Fibroblast of lung (primary cell): Measurements from ENCODE around the gene ISYNA1.

ENCODE experiments used
- EZH2 ChIP-seq: IDR thresholded peaks from 2 replicates; pipeline ENCODE4 v1.5.1; 2012; ENCODE audit warnings: low read length, control low read depth, mild to moderate bottlenecking; ENCODE audit errors: missing control alignments
- TF ChIP-seq, protein P1 (sequence below), 2 donors: IDR thresholded peaks in 1 of 2; conservative IDR thresholded peaks in 1 of 2; 1 replicate in 1 of 2; 2 replicates in 1 of 2; pipeline ENCODE4 v1.5.1; 2011 to 2012; ENCODE audit warnings: low read length in 2 of 2, control low read depth in 1 of 2, inconsistent platforms in 1 of 2, low read depth in 1 of 2, mild to moderate bottlenecking in 1 of 2

DNA sequence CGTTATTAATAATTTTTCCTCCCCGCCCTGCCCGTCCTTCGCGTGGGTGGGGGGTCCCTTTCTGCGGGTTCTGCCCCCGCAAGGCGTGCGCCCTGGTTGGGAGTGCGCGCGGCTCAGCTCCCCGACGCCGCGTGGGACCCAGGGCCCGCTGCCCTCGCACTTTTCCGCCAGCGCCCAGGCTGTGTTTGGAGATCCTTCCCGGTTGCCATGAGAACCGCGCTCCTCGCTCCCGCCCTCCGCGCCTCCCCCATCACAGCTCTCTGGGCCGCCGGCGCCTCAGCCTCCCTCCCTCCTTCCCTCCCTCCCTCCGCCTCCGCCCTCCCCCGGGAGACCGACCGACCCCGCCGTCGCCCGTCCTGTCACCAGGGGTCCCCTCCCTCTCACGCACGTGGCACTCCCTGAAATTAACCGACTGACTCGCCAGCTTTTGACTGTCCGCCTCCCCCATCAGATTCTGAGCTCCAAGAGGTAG lies 21.1 kb downstream of the ISYNA1 start:
- TF ChIP-seq, protein P1, sequence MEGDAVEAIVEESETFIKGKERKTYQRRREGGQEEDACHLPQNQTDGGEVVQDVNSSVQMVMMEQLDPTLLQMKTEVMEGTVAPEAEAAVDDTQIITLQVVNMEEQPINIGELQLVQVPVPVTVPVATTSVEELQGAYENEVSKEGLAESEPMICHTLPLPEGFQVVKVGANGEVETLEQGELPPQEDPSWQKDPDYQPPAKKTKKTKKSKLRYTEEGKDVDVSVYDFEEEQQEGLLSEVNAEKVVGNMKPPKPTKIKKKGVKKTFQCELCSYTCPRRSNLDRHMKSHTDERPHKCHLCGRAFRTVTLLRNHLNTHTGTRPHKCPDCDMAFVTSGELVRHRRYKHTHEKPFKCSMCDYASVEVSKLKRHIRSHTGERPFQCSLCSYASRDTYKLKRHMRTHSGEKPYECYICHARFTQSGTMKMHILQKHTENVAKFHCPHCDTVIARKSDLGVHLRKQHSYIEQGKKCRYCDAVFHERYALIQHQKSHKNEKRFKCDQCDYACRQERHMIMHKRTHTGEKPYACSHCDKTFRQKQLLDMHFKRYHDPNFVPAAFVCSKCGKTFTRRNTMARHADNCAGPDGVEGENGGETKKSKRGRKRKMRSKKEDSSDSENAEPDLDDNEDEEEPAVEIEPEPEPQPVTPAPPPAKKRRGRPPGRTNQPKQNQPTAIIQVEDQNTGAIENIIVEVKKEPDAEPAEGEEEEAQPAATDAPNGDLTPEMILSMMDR (conservative IDR thresholded peaks at IDR 0.05 in 1 of 2, IDR thresholded peaks at IDR 0.05 in 1 of 2; ENCODE audit: low read depth in 1 of 2, low read length in 2 of 2) = no peak
- no peak for TF ChIP-seq EZH2
